GM12872 (cell line): ENCODE results near the gene SLC10A3.

Source experiments
- CTCF ChIP-seq: IDR thresholded peaks from 3 replicates; pipeline ENCODE4 v1.5.1; 2011; ENCODE audit warnings: low read depth, mild to moderate bottlenecking, low read length, moderate library complexity; ENCODE audit not compliant: insufficient read depth

The SLC10A3 gene

GRCh38 chrX:154444755-154445246 is 45.6 kb downstream of the SLC10A3 start:
- TF ChIP-seq CTCF, result no peak

GRCh38 chrX:154443992-154444754 is 46.3 kb downstream of the SLC10A3 start, which contains the start of gene FAM50A:
TSS of gene FAM50A (plus strand) at chrX:154444141. CDS start at chrX:154444236, 95 bp downstream.
- no peak for TF ChIP-seq CTCF

- no peak for TF ChIP-seq CTCF
These were observed 46.9 kb downstream of the SLC10A3 start for GRCh38 chrX:154443479-154443910.

- no peak for TF ChIP-seq CTCF
These were observed 48.3 kb downstream of the SLC10A3 start for GRCh38 chrX:154441984-154442707.

- no peak for TF ChIP-seq CTCF
These were observed 48.9 kb downstream of the SLC10A3 start for GRCh38 chrX:154441564-154441963.

- no peak for TF ChIP-seq CTCF
These were observed 49.6 kb downstream of the SLC10A3 start for GRCh38 chrX:154440623-154441357.

- no peak for TF ChIP-seq CTCF
These were observed 50.6 kb downstream of the SLC10A3 start for GRCh38 chrX:154439841-154440240.
